HepG2 (cell line): ENCODE data around the gene C1GALT1. TPM values are rescaled to one million over a fixed set of nuclear protein-coding genes. Genes with fewer than 3 reads are reported as not detected.
A peak's percentile ranks its signal among the peaks of the same experiment; 100 is the strongest.

Experiments used
- CREM ChIP-seq, 2 experiments: sonication (generic) in 1 of 2; formaldehyde crosslinking in 1 of 2; IDR thresholded peaks; 2 replicates each; pipeline versions ENCODE4 v1.4.0 to v1.6.1; 2016 to 2020; ENCODE audit warnings: antibody characterized with exemption in 1 of 2, mild to moderate bottlenecking in 1 of 2, missing genetic modification reagents in 1 of 2
- JUNB ChIP-seq: sonication (generic); formaldehyde crosslinking; IDR thresholded peaks from 2 replicates; pipeline ENCODE4 v1.8.0; 2022; ENCODE audit warnings: missing genetic modification reagents, mild to moderate bottlenecking, borderline replicate concordance
- SP1 ChIP-seq, 2 experiments: fragments of 450-650 bp in 1 of 2; sonication (generic) in 1 of 2; formaldehyde crosslinking in 1 of 2; IDR thresholded peaks; 2 replicates each; pipeline versions ENCODE4 v1.4.0 to v1.6.1; 2016 to 2020; ENCODE audit warnings: missing genetic modification reagents in 1 of 2
- ZBTB3 ChIP-seq: sonication (generic); formaldehyde crosslinking; IDR thresholded peaks from 2 replicates; pipeline ENCODE4 v1.4.0; 2020; ENCODE audit warnings: low read depth, mild to moderate bottlenecking, moderate library complexity, missing genetic modification reagents, borderline replicate concordance
- ZNF292 ChIP-seq: sonication (generic); formaldehyde crosslinking; IDR thresholded peaks from 2 replicates; pipeline ENCODE4 v1.8.1; 2022; ENCODE audit warnings: mild to moderate bottlenecking, low read depth, missing genetic modification reagents, borderline replicate concordance
- ZSCAN9 ChIP-seq: IDR thresholded peaks from 2 replicates; pipeline ENCODE4 v1.6.1; 2016; ENCODE audit warnings: borderline replicate concordance
- polyA plus RNA-seq, 8 experiments: library from polyadenylated mRNA; depleted of rRNA in 3 of 8; stranded (reverse) in 7 of 8; unstranded in 1 of 8; fragments of >200 nt; fragmentation: Illumina TruSeq in 4 of 8; extraction: Trizol in 4 of 8; gene quantifications; 2 replicates each; pipeline versions ENCODE4 v1.2.1 to v1.2.3, GENCODE V29; 2011 to 2016; ENCODE audit warnings: low read depth in 4 of 8, missing spikeins in 1 of 8, mixed read lengths in 1 of 8; ENCODE audit not compliant: insufficient read depth in 1 of 8
- total RNA-seq, 5 experiments: library from RNA; depleted of rRNA; stranded (reverse); fragments of >200 nt; fragmentation: Illumina TruSeq; extraction: Trizol; gene quantifications; 2 replicates each; pipeline ENCODE4 v1.2.3, GENCODE V29; 2016; ENCODE audit warnings: low read depth in 1 of 5
- TF ChIP-seq, protein P1 (sequence below): IDR thresholded peaks from 2 replicates; pipeline ENCODE4 v1.6.1; 2016
- TF ChIP-seq, protein P2 (sequence below), 2 experiments: sonication (generic) in 1 of 2; formaldehyde crosslinking in 1 of 2; IDR thresholded peaks; 2 replicates each; pipeline versions ENCODE4 v1.5.1 to v1.6.1; 2011 to 2020; ENCODE audit warnings: borderline replicate concordance in 1 of 2, low read depth in 1 of 2, low read length in 1 of 2, mild to moderate bottlenecking in 1 of 2, missing genetic modification reagents in 1 of 2, moderate library complexity in 1 of 2
- TF ChIP-seq, protein P3 (sequence below): sonication (generic); formaldehyde crosslinking; IDR thresholded peaks from 2 replicates; pipeline ENCODE4 v1.4.0; 2020; ENCODE audit warnings: missing genetic modification reagents, low read depth, mild to moderate bottlenecking, borderline replicate concordance
- TF ChIP-seq, protein P4 (sequence below): IDR thresholded peaks from 2 replicates; pipeline ENCODE4 v1.6.1; 2016

The C1GALT1 gene
- total and polyA plus RNA-seq, 2 of the 13 experiments (the other 11 are each of a cell fraction or from before 2014, with no cell fraction given): 57.1 to 65.9 TPM

GRCh38 chr7:7176406-7177043, 5.8 kb upstream of the C1GALT1 start (continued):
- TF ChIP-seq, protein P1, sequence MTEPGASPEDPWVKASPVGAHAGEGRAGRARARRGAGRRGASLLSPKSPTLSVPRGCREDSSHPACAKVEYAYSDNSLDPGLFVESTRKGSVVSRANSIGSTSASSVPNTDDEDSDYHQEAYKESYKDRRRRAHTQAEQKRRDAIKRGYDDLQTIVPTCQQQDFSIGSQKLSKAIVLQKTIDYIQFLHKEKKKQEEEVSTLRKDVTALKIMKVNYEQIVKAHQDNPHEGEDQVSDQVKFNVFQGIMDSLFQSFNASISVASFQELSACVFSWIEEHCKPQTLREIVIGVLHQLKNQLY (CRISPR knock-in tag): peak; percentile 37; the same call in 1 of the 2 replicates
- TF ChIP-seq CREM (IDR thresholded peaks at IDR 0.05): 0 out of 2 replicates have a peak, but pooled peaks have one; percentile 7
- TF ChIP-seq CREM (CRISPR knock-in tag; IDR thresholded peaks at IDR 0.05): no peak
- TF ChIP-seq, protein P2, sequence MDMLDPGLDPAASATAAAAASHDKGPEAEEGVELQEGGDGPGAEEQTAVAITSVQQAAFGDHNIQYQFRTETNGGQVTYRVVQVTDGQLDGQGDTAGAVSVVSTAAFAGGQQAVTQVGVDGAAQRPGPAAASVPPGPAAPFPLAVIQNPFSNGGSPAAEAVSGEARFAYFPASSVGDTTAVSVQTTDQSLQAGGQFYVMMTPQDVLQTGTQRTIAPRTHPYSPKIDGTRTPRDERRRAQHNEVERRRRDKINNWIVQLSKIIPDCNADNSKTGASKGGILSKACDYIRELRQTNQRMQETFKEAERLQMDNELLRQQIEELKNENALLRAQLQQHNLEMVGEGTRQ (IDR thresholded peaks at IDR 0.05; ENCODE audit: low read depth, low read length): peak; percentile 85
- TF ChIP-seq, protein P2 (CRISPR knock-in tag; IDR thresholded peaks at IDR 0.05; ENCODE audit: borderline replicate concordance): peak; percentile 82; the same call in 1 of the 2 replicates
- TF ChIP-seq, protein P3, sequence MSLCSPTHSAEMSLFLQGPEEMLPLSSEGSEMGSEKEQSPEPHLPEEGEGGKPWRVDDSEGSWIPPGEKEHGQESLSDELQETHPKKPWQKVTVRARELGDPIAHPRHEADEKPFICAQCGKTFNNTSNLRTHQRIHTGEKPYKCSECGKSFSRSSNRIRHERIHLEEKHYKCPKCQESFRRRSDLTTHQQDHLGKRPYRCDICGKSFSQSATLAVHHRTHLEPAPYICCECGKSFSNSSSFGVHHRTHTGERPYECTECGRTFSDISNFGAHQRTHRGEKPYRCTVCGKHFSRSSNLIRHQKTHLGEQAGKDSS (CRISPR knock-in tag): no peak
- no peak for TF ChIP-seq ZBTB3 (CRISPR knock-in tag)
- 0 out of 2 replicates have a peak, but pooled peaks have one; percentile 21 for TF ChIP-seq ZSCAN9
- TF ChIP-seq ZNF292: 0 out of 2 replicates have a peak, but pooled peaks have one; percentile 31
- no peak for TF ChIP-seq SP1 (IDR thresholded peaks at IDR 0.05)
- no peak for TF ChIP-seq SP1 (CRISPR knock-in tag; IDR thresholded peaks at IDR 0.05)
- TF ChIP-seq, protein P4, sequence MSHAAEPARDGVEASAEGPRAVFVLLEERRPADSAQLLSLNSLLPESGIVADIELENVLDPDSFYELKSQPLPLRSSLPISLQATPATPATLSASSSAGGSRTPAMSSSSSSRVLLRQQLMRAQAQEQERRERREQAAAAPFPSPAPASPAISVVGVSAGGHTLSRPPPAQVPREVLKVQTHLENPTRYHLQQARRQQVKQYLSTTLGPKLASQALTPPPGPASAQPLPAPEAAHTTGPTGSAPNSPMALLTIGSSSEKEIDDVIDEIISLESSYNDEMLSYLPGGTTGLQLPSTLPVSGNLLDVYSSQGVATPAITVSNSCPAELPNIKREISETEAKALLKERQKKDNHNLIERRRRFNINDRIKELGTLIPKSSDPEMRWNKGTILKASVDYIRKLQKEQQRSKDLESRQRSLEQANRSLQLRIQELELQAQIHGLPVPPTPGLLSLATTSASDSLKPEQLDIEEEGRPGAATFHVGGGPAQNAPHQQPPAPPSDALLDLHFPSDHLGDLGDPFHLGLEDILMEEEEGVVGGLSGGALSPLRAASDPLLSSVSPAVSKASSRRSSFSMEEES (CRISPR knock-in tag): peak; percentile 63; the same call in 1 of the 2 replicates
- no peak for TF ChIP-seq JUNB (CRISPR knock-in tag)
- TF ChIP-seq, all 625 proteins: peak for 24
